Upper lobe of right lung (tissue), 1 donor: ENCODE measurements around the gene SHKBP1. TPM values are rescaled to one million over a fixed set of nuclear protein-coding genes. Genes with fewer than 3 reads are reported as not detected.

ENCODE experiments used
- ATAC-seq: fragments of 200-7000 bp; cut with Tn5 transposase; one replicate; pipeline ENCODE4 v1.9.1; 2020; ENCODE audit warnings: mild to moderate bottlenecking, moderate library complexity
- DNase-seq: peaks from one replicate; pipeline ENCODE4 v3.0.0-alpha.2; 2020
- H3K27ac ChIP-seq: fragments of 200-600 bp; one replicate; pipeline ENCODE4 v1.8.0; 2022
- H3K27me3 ChIP-seq: fragments of 200-600 bp; one replicate; pipeline ENCODE4 v1.8.0; 2022; ENCODE audit warnings: mild to moderate bottlenecking
- H3K36me3 ChIP-seq: fragments of 200-600 bp; one replicate; pipeline ENCODE4 v1.8.0; 2022
- H3K4me1 ChIP-seq: fragments of 200-600 bp; one replicate; pipeline ENCODE4 v1.8.0; 2022
- H3K4me3 ChIP-seq: fragments of 200-600 bp; one replicate; pipeline ENCODE4 v1.8.0; 2022; ENCODE audit warnings: mild to moderate bottlenecking
- H3K9me3 ChIP-seq: fragments of 200-600 bp; one replicate; pipeline ENCODE4 v1.8.0; 2022
- intact Hi-C: fragments of 100-400 bp; cut with DNase I; formaldehyde crosslinking; loops from one replicate; pipeline ENCODE4 v1.11.0; 2022
- total RNA-seq: library from RNA; stranded (reverse); fragmentation: NEBNext Ultra II Directional; extraction: Animal tissue kit (Norgen Biotek cat#: 25700); gene quantifications from one replicate; pipeline ENCODE4 v1.2.1, GENCODE V29; 2021
- TF ChIP-seq, protein P1 (sequence below): fragments of 200-600 bp; IDR thresholded peaks from one replicate; pipeline ENCODE4 v1.8.0; 2022; ENCODE audit warnings: antibody characterized with exemption
- donor health status: DM: no; HTN: yes; CAD: no; lungs with severe emphysema.

Gene SHKBP1
- total RNA-seq, 1 donor from 2014 or later = 68.1 TPM

DNA sequence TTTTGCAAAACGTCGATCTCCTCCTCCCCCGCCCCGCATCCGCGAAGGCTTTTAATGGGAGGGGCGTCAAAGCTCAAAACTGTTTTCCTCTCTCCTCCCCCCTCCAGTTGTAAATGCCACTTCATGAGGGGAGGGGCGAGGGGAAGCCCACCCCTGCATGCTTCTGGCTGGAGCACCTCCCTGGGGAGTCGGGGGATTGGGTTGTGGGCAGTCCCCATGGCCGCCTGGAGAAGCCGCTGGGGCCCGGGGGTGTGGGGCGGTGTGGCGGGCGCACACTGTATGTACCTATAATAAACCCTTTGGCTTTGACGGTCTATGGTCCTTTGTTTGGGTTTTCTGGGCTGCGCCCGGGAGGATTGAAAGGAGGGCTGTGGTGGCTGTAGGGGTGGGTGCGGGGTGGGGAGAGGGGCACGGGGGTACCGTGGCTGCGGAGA, 505 bp upstream of the SHKBP1 start:
- peak overlapping the region; percentile 81 for H3K4me3 ChIP-seq
- peaks cover 11% of the 10 kb centered on the region for H3K36me3 ChIP-seq
- peak; percentile 1 for ATAC-seq
- no peaks in the 10 kb centered on the region for H3K27me3 ChIP-seq
- intact Hi-C loops = no loop called here
- TF ChIP-seq, protein P1, sequence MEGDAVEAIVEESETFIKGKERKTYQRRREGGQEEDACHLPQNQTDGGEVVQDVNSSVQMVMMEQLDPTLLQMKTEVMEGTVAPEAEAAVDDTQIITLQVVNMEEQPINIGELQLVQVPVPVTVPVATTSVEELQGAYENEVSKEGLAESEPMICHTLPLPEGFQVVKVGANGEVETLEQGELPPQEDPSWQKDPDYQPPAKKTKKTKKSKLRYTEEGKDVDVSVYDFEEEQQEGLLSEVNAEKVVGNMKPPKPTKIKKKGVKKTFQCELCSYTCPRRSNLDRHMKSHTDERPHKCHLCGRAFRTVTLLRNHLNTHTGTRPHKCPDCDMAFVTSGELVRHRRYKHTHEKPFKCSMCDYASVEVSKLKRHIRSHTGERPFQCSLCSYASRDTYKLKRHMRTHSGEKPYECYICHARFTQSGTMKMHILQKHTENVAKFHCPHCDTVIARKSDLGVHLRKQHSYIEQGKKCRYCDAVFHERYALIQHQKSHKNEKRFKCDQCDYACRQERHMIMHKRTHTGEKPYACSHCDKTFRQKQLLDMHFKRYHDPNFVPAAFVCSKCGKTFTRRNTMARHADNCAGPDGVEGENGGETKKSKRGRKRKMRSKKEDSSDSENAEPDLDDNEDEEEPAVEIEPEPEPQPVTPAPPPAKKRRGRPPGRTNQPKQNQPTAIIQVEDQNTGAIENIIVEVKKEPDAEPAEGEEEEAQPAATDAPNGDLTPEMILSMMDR = no peak
- H3K4me1 ChIP-seq = peaks cover 8% of the 10 kb centered on the region
- no peak for DNase-seq
- H3K9me3 ChIP-seq = no peaks in the 10 kb centered on the region
- H3K27ac ChIP-seq = peak overlapping the region; percentile 85

DNA sequence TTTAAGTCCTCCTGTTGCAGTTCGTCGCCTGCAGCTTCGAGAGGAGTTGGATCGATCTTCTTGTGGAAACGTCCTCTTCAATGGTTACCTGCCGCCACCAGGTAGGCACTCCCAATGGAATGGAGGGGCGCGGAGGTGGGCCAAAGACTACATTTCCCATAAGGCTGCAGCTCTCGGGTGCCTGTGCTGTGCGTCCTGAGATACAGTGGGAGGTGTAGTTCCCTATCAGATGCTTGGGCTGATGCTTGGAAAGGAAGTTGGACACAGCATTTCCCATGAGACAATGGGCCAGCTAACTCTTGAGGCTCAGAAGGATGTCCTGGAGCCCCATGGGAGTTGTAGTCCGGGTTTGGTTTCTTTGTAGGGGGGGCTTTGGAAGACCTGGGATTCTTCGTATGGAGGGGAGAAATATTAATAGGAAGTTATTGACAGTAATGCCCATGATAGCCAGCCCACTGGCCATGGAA, 1.8 kb downstream of the SHKBP1 start:
- Histone ChIP-seq H3K27ac (no peak overlapping the region), H3K36me3 (peaks cover 32% of the 10 kb centered on the region), H3K27me3 (no peaks in the 10 kb centered on the region), H3K9me3 (no peaks in the 10 kb centered on the region), H3K4me1 (peaks cover 8% of the 10 kb centered on the region), H3K4me3 (no peak overlapping the region)
- ATAC-seq (peak; percentile 45), DNase-seq (no peak)
- intact Hi-C loops = no loop called here
- TF ChIP-seq, protein P1 = no peak

DNA sequence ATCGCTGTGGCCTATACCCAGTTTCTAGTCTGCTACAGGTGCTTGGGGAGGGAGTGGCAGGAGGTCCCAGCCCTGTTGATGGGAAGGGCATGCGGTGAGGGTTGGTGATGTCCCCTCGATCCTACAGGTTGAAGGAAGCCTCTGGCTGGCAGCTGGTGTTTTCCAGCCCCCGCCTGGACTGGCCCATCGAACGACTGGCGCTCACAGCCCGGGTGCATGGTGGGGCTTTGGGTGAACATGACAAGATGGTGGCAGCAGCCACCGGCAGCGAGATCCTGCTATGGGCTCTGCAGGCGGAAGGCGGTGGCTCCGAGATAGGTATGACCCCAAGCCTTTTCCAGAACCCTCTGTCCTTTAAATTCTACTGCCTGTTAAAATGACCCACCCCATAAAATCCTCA, 3.9 kb downstream of the SHKBP1 start:
- no peak for DNase-seq
- Histone ChIP-seq H3K36me3 (peaks cover 48% of the 10 kb centered on the region), H3K27ac (peak overlapping the region; percentile 4), H3K9me3 (no peaks in the 10 kb centered on the region), H3K4me3 (no peak overlapping the region), H3K4me1 (peaks cover 8% of the 10 kb centered on the region), H3K27me3 (no peaks in the 10 kb centered on the region)
- no peak for ATAC-seq
- TF ChIP-seq, protein P1 = no peak
- intact Hi-C loops = no loop called here

DNA sequence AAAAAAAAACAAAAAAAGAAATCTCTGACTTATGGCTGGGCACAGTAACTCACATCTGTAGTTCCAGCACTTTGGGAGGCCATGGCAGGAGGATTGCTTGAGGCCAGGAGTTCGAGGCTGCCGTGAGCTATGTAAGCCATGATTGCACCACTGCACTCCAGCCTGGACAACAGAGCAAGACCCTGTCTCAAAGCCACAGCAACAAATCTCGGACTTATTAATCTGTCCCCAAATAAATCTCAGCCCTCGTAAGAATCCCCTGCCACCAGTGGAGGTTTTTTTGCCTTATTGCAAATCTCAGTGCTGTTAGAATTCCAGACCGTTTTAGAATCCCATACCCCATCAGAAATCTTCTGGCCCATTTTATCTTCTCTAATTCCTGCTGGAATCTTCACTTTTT, 4.9 kb downstream of the SHKBP1 start:
- Histone ChIP-seq H3K27ac (no peak overlapping the region), H3K27me3 (no peaks in the 10 kb centered on the region), H3K4me1 (peaks cover 8% of the 10 kb centered on the region), H3K9me3 (no peaks in the 10 kb centered on the region), H3K36me3 (peaks cover 52% of the 10 kb centered on the region), H3K4me3 (no peak overlapping the region)
- DNase-seq (no peak), ATAC-seq (no peak)
- TF ChIP-seq, protein P1 = no peak
- intact Hi-C loops = no loop called here

DNA sequence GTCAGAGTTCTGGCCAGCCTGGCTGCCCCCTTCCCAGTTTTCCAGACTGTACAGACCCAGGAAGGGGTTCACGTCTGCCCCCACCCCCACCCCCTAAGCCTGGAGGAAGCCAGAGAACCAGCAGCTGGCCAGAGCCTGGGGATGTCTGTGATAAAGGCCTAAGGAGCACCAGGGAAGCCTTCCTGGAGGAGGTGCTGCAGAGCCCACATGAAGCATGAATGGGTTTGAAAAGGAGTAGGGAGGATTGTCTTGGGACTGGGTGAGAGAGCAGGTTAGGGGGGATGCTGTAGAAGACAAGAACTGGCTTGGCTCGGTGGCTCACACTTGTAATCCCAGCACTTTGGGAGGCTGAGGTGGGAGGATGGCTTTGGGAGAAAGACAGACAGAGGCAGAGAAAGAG, 5.8 kb downstream of the SHKBP1 start:
- Histone ChIP-seq H3K27me3 (no peaks in the 10 kb centered on the region), H3K4me3 (no peak overlapping the region), H3K36me3 (peaks cover 55% of the 10 kb centered on the region), H3K9me3 (no peaks in the 10 kb centered on the region), H3K4me1 (peaks cover 6% of the 10 kb centered on the region), H3K27ac (no peak overlapping the region)
- ATAC-seq (no peak), DNase-seq (no peak)
- intact Hi-C loops = no loop called here
- TF ChIP-seq, protein P1 = no peak

DNA sequence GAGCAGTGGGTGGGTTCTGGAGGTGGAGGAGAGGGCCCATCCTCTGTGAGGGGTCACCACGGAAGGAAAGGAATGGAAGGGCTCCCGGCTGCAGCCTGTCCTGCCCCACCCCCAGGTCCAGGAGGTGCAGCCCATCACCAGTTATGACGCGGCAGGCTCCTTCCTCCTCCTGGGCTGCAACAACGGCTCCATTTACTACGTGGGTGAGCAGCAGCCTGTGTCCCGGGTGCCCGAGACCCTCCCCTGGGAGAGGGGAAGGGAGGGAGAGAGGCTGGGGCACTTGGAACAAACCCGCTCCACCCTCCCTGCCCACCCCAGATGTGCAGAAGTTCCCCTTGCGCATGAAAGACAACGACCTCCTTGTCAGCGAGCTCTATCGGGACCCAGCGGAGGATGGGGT, 6.6 kb downstream of the SHKBP1 start:
- H3K4me3 ChIP-seq = no peak overlapping the region
- peaks cover 63% of the 10 kb centered on the region for H3K36me3 ChIP-seq
- H3K27me3 ChIP-seq = no peaks in the 10 kb centered on the region
- H3K9me3 ChIP-seq = no peaks in the 10 kb centered on the region
- no peak overlapping the region for H3K27ac ChIP-seq
- DNase-seq (no peak), ATAC-seq (no peak)
- H3K4me1 ChIP-seq = peaks cover under 1% of the 10 kb centered on the region
- TF ChIP-seq, protein P1 = no peak
- intact Hi-C loops = no loop called here
